ENCODE measurements around the gene PHACTR4. TPM values are rescaled to one million over a fixed set of nuclear protein-coding genes. Genes with fewer than 3 reads are reported as not detected.
"Not testable (repeated sequence)": the region's sequence is repeated elsewhere in the genome, so short reads cannot be mapped to it uniquely, and the experiment has no call there.

The PHACTR4 gene
- polyA plus RNA-seq, 1 donor: 38.0 TPM

GRCh38 chr1:28507646-28508434 lies 138.3 kb downstream of the PHACTR4 start:
- whole genome bisulfite sequencing (ENCODE audit: insufficient coverage, low lambda C conversion rate): no CpG with 5 or more reads among the region's 10 CpGs
- peaks cover 29% of the 10 kb centered on the region for H3K4me1 ChIP-seq (ENCODE audit: control insufficient read depth, insufficient read depth, low read length)
- H3K27me3 ChIP-seq (ENCODE audit: control insufficient read depth, insufficient read depth, low read length): no peaks in the 10 kb centered on the region
- H3K36me3 ChIP-seq (ENCODE audit: control insufficient read depth, insufficient read depth, low read length): peaks cover 43% of the 10 kb centered on the region
- peak overlapping the region; percentile 79 for H3K4me3 ChIP-seq (ENCODE audit: low read length)
- peak overlapping the region; percentile 80 for H3K27ac ChIP-seq (ENCODE audit: low read length)
- no peaks in the 10 kb centered on the region for H3K9me3 ChIP-seq (ENCODE audit: control insufficient read depth, low read depth, low read length)
- DNase-seq: no peak

- Histone ChIP-seq H3K4me3 (ENCODE audit: low read length) (peak overlapping the region; percentile 79), H3K9me3 (ENCODE audit: control insufficient read depth, low read depth, low read length) (no peaks in the 10 kb centered on the region), H3K4me1 (ENCODE audit: control insufficient read depth, insufficient read depth, low read length) (peaks cover 24% of the 10 kb centered on the region), H3K27ac (ENCODE audit: low read length) (peak overlapping the region; percentile 80), H3K27me3 (ENCODE audit: control insufficient read depth, insufficient read depth, low read length) (no peaks in the 10 kb centered on the region), H3K36me3 (ENCODE audit: control insufficient read depth, insufficient read depth, low read length) (peaks cover 47% of the 10 kb centered on the region)
- DNase-seq: peak in 1 of 2 donors; percentile 42
- WGBS (ENCODE audit: insufficient coverage, low lambda C conversion rate): no CpG with 5 or more reads among the region's 5 CpGs
These were observed 138.9 kb downstream of the PHACTR4 start for GRCh38 chr1:28508435-28508754.

- Histone ChIP-seq H3K27ac (ENCODE audit: low read length) (peak overlapping the region; percentile 80), H3K36me3 (ENCODE audit: control insufficient read depth, insufficient read depth, low read length) (peaks cover 51% of the 10 kb centered on the region), H3K27me3 (ENCODE audit: control insufficient read depth, insufficient read depth, low read length) (no peaks in the 10 kb centered on the region), H3K4me1 (ENCODE audit: control insufficient read depth, insufficient read depth, low read length) (peaks cover 22% of the 10 kb centered on the region), H3K9me3 (ENCODE audit: control insufficient read depth, low read depth, low read length) (no peaks in the 10 kb centered on the region), H3K4me3 (ENCODE audit: low read length) (peak overlapping the region; percentile 4)
- DNase-seq: no peak
- no CpG with 5 or more reads among the region's 8 CpGs for WGBS (ENCODE audit: insufficient coverage, low lambda C conversion rate)
These were observed 140.2 kb downstream of the PHACTR4 start for GRCh38 chr1:28509705-28510272.

- H3K4me1 ChIP-seq (ENCODE audit: control insufficient read depth, insufficient read depth, low read length): peaks cover 22% of the 10 kb centered on the region
- WGBS (ENCODE audit: insufficient coverage, low lambda C conversion rate): no CpG with 5 or more reads among the region's 8 CpGs
- H3K36me3 ChIP-seq (ENCODE audit: control insufficient read depth, insufficient read depth, low read length): peaks cover 52% of the 10 kb centered on the region
- H3K4me3 ChIP-seq (ENCODE audit: low read length): no peak overlapping the region
- peak overlapping the region; percentile 80 for H3K27ac ChIP-seq (ENCODE audit: low read length)
- no peaks in the 10 kb centered on the region for H3K9me3 ChIP-seq (ENCODE audit: control insufficient read depth, low read depth, low read length)
- no peak for DNase-seq
- no peaks in the 10 kb centered on the region for H3K27me3 ChIP-seq (ENCODE audit: control insufficient read depth, insufficient read depth, low read length)
These were observed 140.9 kb downstream of the PHACTR4 start for GRCh38 chr1:28510273-28510969.

GRCh38 chr1:28510970-28511440 lies 141.5 kb downstream of the PHACTR4 start:
- no CpG with 5 or more reads among the region's 2 CpGs for WGBS (ENCODE audit: insufficient coverage, low lambda C conversion rate)
- Histone ChIP-seq H3K4me3 (ENCODE audit: low read length) (no peak overlapping the region), H3K9me3 (ENCODE audit: control insufficient read depth, low read depth, low read length) (no peaks in the 10 kb centered on the region), H3K27me3 (ENCODE audit: control insufficient read depth, insufficient read depth, low read length) (no peaks in the 10 kb centered on the region), H3K4me1 (ENCODE audit: control insufficient read depth, insufficient read depth, low read length) (peaks cover 22% of the 10 kb centered on the region), H3K27ac (ENCODE audit: low read length) (no peak overlapping the region), H3K36me3 (ENCODE audit: control insufficient read depth, insufficient read depth, low read length) (peaks cover 52% of the 10 kb centered on the region)
- no peak for DNase-seq

- Histone ChIP-seq H3K4me1 (ENCODE audit: control insufficient read depth, insufficient read depth, low read length) (peaks cover 22% of the 10 kb centered on the region), H3K36me3 (ENCODE audit: control insufficient read depth, insufficient read depth, low read length) (peaks cover 52% of the 10 kb centered on the region), H3K9me3 (ENCODE audit: control insufficient read depth, low read depth, low read length) (no peaks in the 10 kb centered on the region), H3K27ac (ENCODE audit: low read length) (no peak overlapping the region), H3K27me3 (ENCODE audit: control insufficient read depth, insufficient read depth, low read length) (no peaks in the 10 kb centered on the region), H3K4me3 (ENCODE audit: low read length) (no peak overlapping the region)
- DNase-seq: no peak
- WGBS (ENCODE audit: insufficient coverage, low lambda C conversion rate): 65% methylated on average over 2 of the region's 7 CpGs
These were observed 142.6 kb downstream of the PHACTR4 start for GRCh38 chr1:28512058-28512611.

GRCh38 chr1:28514445-28514933 lies 144.9 kb downstream of the PHACTR4 start:
- WGBS (ENCODE audit: insufficient coverage, low lambda C conversion rate): no CpG with 5 or more reads among the region's 13 CpGs

GRCh38 chr1:28516518-28516956 lies 147.0 kb downstream of the PHACTR4 start:
- Histone ChIP-seq H3K4me1 (ENCODE audit: control insufficient read depth, insufficient read depth, low read length) (peaks cover 11% of the 10 kb centered on the region), H3K4me3 (ENCODE audit: low read length) (no peak overlapping the region), H3K27ac (ENCODE audit: low read length) (no peak overlapping the region), H3K36me3 (ENCODE audit: control insufficient read depth, insufficient read depth, low read length) (peaks cover 22% of the 10 kb centered on the region), H3K27me3 (ENCODE audit: control insufficient read depth, insufficient read depth, low read length) (no peaks in the 10 kb centered on the region), H3K9me3 (ENCODE audit: control insufficient read depth, low read depth, low read length) (no peaks in the 10 kb centered on the region)
- no CpG with 5 or more reads among the region's 1 CpG for WGBS (ENCODE audit: insufficient coverage, low lambda C conversion rate)
- DNase-seq: no peak

More at GRCh38 chr1:28514445-28514933, 144.9 kb downstream of the PHACTR4 start:
- peaks cover 22% of the 10 kb centered on the region for H3K4me1 ChIP-seq (ENCODE audit: control insufficient read depth, insufficient read depth, low read length)
- not testable (repeated sequence) for H3K27ac ChIP-seq (ENCODE audit: low read length); H3K9me3 ChIP-seq (ENCODE audit: control insufficient read depth, low read depth, low read length); H3K4me3 ChIP-seq (ENCODE audit: low read length); DNase-seq; H3K27me3 ChIP-seq (ENCODE audit: control insufficient read depth, insufficient read depth, low read length)
- peaks cover 33% of the 10 kb centered on the region for H3K36me3 ChIP-seq (ENCODE audit: control insufficient read depth, insufficient read depth, low read length)

- Histone ChIP-seq H3K27ac (ENCODE audit: low read length) (no peak overlapping the region), H3K4me1 (ENCODE audit: control insufficient read depth, insufficient read depth, low read length) (peaks cover 11% of the 10 kb centered on the region), H3K4me3 (ENCODE audit: low read length) (peak overlapping the region; percentile 46), H3K36me3 (ENCODE audit: control insufficient read depth, insufficient read depth, low read length) (peaks cover 16% of the 10 kb centered on the region), H3K27me3 (ENCODE audit: control insufficient read depth, insufficient read depth, low read length) (no peaks in the 10 kb centered on the region), H3K9me3 (ENCODE audit: control insufficient read depth, low read depth, low read length) (no peaks in the 10 kb centered on the region)
- no CpG with 5 or more reads among the region's 7 CpGs for WGBS (ENCODE audit: insufficient coverage, low lambda C conversion rate)
- no peak for DNase-seq
These were observed 148.1 kb downstream of the PHACTR4 start for GRCh38 chr1:28517649-28517999.

Measured in large intestine (tissue), 3 donors.